Thyroid gland (tissue), 4 donors: ENCODE results near the gene ABCC2.

Experiments
- POLR2A ChIP-seq, 2 donors: fragments of 450-650 bp; IDR thresholded peaks; one replicate each; pipeline ENCODE4 v1.6.1; 2017; ENCODE audit warnings: antibody characterized with exemption in 2 of 2, mild to moderate bottlenecking in 2 of 2, moderate library complexity in 1 of 2
- TF ChIP-seq, protein P1 (sequence below), 6 experiments: fragments of 200-600 bp in 3 of 6; fragments of 450-650 bp in 3 of 6; sonication (generic) in 3 of 6; IDR thresholded peaks; one replicate each; pipeline ENCODE4 v1.5.1; 2016 to 2019; ENCODE audit warnings: antibody characterized with exemption in 6 of 6, mild to moderate bottlenecking in 2 of 6, inconsistent platforms in 1 of 6, moderate library complexity in 1 of 6

DNA sequence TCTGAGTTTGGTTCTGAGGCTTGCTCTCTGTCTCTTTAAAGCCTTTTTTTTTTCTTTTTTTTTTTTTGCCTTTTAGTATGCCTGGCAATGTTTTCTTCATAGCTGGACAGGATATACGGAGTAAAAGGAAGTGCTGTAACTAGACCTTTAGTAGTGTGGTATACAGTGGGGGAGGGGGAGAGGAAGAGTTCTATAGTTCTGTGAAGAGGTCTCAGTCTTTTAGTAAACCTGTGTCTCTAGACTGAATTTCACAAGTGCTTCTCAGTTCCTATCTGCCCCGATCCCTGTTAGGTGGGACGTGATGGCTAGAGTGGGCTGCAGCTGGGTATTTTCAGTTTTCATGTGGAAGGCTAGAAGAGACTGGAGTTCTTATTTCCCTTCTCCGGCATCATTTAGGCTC lies 3.1 kb upstream of the ABCC2 start:
- TF ChIP-seq, protein P1, sequence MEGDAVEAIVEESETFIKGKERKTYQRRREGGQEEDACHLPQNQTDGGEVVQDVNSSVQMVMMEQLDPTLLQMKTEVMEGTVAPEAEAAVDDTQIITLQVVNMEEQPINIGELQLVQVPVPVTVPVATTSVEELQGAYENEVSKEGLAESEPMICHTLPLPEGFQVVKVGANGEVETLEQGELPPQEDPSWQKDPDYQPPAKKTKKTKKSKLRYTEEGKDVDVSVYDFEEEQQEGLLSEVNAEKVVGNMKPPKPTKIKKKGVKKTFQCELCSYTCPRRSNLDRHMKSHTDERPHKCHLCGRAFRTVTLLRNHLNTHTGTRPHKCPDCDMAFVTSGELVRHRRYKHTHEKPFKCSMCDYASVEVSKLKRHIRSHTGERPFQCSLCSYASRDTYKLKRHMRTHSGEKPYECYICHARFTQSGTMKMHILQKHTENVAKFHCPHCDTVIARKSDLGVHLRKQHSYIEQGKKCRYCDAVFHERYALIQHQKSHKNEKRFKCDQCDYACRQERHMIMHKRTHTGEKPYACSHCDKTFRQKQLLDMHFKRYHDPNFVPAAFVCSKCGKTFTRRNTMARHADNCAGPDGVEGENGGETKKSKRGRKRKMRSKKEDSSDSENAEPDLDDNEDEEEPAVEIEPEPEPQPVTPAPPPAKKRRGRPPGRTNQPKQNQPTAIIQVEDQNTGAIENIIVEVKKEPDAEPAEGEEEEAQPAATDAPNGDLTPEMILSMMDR (IDR thresholded peaks at IDR 0.05), result no peak
- no peak for TF ChIP-seq POLR2A (IDR thresholded peaks at IDR 0.05)
